IPS-18a (cell line): ENCODE measurements around the gene TPO.

ENCODE experiments used
- H3K27ac ChIP-seq: one replicate; pipeline ENCODE4 v1.5.1; 2013; ENCODE audit warnings: low read length
- H3K27me3 ChIP-seq: one replicate; pipeline ENCODE4 v1.6.1; 2013; ENCODE audit warnings: mild to moderate bottlenecking, low read length; ENCODE audit not compliant: control insufficient read depth, insufficient read depth
- H3K36me3 ChIP-seq: one replicate; pipeline ENCODE4 v1.6.1; 2013; ENCODE audit warnings: low read depth, low read length; ENCODE audit not compliant: control insufficient read depth
- H3K4me1 ChIP-seq: one replicate; pipeline ENCODE4 v1.6.1; 2013; ENCODE audit warnings: low read depth, low read length; ENCODE audit not compliant: control insufficient read depth
- H3K4me3 ChIP-seq: one replicate; pipeline ENCODE4 v1.5.1; 2013; ENCODE audit warnings: low read length
- H3K9ac ChIP-seq: one replicate; pipeline ENCODE4 v1.6.1; 2013; ENCODE audit warnings: mild to moderate bottlenecking, low read length, moderate library complexity
- H3K9me3 ChIP-seq: one replicate; pipeline ENCODE4 v1.6.1; 2013; ENCODE audit warnings: low read depth, low read length; ENCODE audit not compliant: control insufficient read depth

Gene TPO

DNA sequence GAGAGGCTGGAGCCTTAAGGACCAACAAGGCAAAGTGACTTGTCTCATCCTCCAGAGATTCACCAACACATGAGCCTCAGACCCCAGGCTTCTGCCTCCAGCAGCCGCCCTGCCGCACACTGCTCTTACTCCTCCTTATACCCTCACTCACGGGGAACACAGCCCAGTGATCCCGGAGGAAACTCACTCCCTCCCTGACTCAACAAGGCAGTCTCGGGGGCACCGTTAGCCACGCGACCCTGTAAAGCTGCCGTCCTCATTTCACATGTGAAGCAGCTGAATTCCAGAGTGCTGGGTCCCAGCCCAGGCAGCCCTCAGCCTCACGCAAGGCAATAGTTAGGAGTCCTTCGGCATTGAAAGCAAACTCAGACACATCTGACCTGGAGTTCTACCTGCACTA, 129.7 kb downstream of the TPO start:
- no peaks in the 10 kb centered on the region for H3K4me1 ChIP-seq
- H3K36me3 ChIP-seq = no peaks in the 10 kb centered on the region
- H3K4me3 ChIP-seq = no peak overlapping the region
- H3K9me3 ChIP-seq = no peaks in the 10 kb centered on the region
- no peaks in the 10 kb centered on the region for H3K27me3 ChIP-seq
- H3K9ac ChIP-seq = no peak overlapping the region
- no peak overlapping the region for H3K27ac ChIP-seq

DNA sequence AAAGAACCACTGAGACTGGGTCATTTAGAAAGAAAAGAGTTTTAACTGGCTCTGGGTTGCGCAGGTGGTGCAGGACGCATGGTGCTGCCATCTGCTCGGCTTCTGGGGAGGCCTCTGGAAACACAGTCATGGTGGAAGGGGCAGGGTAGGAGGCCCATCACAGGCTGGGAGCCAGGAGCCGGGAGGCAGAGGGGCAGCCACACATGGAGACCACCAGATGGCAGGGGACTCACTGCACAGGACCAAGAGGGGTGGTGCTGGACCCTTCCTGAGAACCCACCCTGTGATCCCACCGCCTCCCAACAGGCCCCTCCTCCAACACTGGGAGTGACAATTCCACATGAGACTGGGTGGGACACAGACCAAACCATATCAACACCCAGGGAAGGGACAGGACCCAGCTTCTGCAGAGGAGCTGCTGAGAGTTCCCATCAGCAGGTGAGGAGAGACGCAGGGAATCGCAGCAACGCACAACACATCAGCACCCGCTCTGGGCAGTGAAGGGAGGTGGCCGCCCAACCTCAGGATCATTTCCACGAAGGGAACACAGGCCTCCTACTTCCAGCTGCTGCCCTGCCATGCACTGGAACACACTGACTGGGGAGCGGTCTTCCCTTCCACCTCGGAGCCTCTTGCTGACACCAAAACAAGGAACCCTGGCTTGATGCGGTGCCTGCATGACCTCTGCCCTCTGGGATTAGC, 130.7 kb downstream of the TPO start:
- no peaks in the 10 kb centered on the region for H3K27me3 ChIP-seq
- no peaks in the 10 kb centered on the region for H3K9me3 ChIP-seq
- no peak overlapping the region for H3K27ac ChIP-seq
- no peak overlapping the region for H3K9ac ChIP-seq
- no peaks in the 10 kb centered on the region for H3K4me1 ChIP-seq
- no peak overlapping the region for H3K4me3 ChIP-seq
- no peaks in the 10 kb centered on the region for H3K36me3 ChIP-seq

DNA sequence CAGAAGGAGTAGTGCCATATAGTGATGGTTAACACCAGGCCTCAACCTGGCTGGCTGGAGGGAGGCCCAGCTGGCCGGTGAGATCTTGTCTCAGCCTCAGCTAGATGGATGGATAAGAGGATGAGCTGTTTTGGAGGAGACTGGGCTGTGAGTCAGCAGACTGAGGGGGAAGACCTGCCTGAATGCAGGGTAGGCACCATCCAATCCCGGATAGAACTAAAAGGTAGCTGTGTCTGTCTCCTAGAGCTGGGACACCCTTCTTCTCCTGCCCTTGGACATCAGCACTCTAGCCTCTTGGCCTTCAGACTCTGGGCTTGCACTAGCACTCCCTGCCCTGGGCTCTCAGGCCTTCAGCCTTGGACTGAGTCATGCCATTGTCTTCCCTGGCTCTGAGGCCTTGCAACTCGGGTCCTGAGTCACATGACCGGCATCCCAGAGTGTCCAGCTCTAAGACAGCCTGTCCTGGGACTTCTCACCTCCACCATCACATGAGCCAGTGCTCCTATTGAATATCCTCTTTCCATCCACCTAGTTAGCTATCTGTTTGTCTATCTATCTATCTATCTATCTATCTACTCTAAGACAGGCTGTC, 131.3 kb downstream of the TPO start:
- no peaks in the 10 kb centered on the region for H3K4me1 ChIP-seq
- H3K9me3 ChIP-seq = no peaks in the 10 kb centered on the region
- H3K27me3 ChIP-seq = no peaks in the 10 kb centered on the region

DNA sequence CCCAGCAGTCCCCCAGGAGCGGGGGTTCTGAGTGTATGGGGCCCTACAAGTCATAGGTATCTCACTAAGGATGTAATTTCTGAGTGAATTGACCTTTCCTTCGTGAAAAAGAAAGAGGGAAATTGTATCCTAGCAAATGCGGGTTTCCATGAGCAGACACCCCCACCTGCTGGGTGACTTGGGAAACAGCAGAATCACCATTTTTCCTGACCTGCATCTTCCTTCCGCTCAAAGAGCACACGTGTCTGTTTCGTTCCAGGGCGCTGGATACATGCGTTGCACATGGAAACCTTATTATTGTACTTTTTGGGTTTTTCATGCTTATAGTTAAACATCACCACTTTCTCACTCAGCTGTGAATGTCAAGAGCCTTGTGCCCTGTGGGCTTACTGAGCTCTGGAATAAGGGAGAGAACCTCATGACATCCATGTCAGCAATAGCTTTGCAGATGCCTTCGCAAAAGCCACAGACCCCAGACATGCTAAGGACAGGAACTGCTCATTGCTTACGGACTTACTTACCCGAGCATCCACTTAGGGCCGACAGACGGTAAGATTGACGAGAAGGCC, 132.8 kb downstream of the TPO start:
- Histone ChIP-seq H3K9me3 (no peaks in the 10 kb centered on the region), H3K9ac (no peak overlapping the region), H3K4me1 (no peaks in the 10 kb centered on the region), H3K27me3 (peaks cover 10% of the 10 kb centered on the region), H3K36me3 (no peaks in the 10 kb centered on the region), H3K27ac (no peak overlapping the region), H3K4me3 (no peak overlapping the region)

More for the DNA sequence above, 131.3 kb downstream of the TPO start:
- Histone ChIP-seq H3K9ac (no peak overlapping the region), H3K27ac (no peak overlapping the region), H3K36me3 (no peaks in the 10 kb centered on the region), H3K4me3 (no peak overlapping the region)

DNA sequence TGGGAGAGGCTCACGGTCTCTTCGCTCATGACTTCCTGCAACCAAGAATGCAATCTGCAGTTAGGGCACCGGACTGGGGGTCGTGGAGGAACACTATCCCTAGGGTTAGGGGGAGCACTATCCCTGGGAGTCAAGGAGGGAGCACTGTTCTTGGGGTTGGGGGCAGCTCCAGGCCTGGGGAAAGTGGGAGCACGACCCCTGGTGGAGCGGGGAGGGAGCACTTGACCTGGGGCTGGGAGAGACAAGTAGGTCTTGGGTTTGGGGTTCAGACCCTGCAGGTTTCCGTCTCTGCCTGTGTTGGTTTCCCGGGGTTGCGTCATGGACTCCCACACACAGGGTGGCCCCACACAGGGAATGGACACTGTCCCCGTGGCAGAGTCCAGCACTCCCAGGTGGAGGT, 133.6 kb downstream of the TPO start:
- Histone ChIP-seq H3K4me1 (no peaks in the 10 kb centered on the region), H3K27me3 (peaks cover 14% of the 10 kb centered on the region), H3K4me3 (no peak overlapping the region), H3K36me3 (no peaks in the 10 kb centered on the region), H3K27ac (no peak overlapping the region), H3K9me3 (no peaks in the 10 kb centered on the region), H3K9ac (no peak overlapping the region)

DNA sequence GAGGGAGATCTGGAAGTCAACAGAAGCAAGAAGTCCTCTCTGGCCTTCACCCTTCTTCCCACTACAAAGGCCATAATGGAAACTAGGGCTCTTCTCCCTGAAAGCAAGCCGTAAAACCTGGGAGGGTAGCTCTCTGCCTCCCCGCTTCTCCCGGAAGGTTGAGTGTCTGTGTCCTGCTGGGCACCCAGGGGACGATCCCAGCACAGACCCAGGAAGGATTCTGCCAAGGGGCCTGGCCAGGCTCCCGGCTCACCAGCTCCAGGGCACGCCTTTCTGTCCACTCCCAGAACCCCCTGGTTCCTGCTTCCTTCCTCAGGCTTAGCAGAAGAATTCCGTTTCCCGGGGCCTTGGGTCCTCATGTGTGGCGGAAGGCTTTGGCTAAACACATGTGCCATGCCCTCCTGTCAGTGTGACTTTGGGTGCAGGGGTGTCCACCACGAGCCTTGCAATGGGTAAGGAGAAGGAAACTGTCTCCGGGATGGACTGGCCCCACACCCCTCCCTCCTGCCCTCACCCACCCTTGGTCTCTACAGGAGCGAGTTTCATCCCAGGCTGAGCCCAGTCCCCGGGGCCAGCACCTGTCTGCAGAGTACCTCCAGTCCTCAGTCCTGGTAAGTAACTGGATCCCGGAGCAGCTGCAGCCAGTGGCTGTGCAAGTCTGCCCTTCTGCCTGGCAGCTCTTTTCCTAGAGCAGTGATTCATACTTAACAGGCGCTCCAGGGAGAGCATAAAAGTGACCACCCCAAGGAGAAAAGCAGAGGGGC, 135.8 kb downstream of the TPO start:
- H3K36me3 ChIP-seq = no peaks in the 10 kb centered on the region
- H3K9me3 ChIP-seq = no peaks in the 10 kb centered on the region
- no peaks in the 10 kb centered on the region for H3K4me1 ChIP-seq
- H3K27me3 ChIP-seq = peaks cover 14% of the 10 kb centered on the region
- H3K4me3 ChIP-seq = no peak overlapping the region
- H3K27ac ChIP-seq = no peak overlapping the region
- H3K9ac ChIP-seq = no peak overlapping the region

DNA sequence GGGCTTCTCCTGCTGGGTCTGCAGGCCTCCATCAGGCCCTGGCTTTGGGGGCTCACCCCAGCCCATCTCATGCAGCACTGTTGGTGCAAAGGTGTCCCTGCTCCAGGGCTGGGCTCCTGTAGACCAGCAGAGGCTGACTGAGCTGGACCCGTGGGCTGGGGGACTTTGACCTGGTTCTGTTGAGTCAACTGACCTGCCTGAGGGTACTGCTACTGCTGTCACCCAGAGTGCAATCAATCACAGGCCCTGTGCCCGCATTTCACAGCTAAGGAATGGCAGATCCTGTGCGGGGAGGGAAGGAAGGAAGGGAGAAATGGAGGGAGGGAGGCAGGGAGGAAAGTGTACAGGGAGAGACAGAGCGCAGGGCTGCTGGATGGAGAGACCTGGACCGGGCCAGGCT, 136.8 kb downstream of the TPO start:
- H3K9ac ChIP-seq = no peak overlapping the region
- H3K27ac ChIP-seq = no peak overlapping the region
- no peaks in the 10 kb centered on the region for H3K9me3 ChIP-seq
- no peak overlapping the region for H3K4me3 ChIP-seq
- peaks cover 14% of the 10 kb centered on the region for H3K27me3 ChIP-seq
- H3K4me1 ChIP-seq = no peaks in the 10 kb centered on the region
- no peaks in the 10 kb centered on the region for H3K36me3 ChIP-seq

DNA sequence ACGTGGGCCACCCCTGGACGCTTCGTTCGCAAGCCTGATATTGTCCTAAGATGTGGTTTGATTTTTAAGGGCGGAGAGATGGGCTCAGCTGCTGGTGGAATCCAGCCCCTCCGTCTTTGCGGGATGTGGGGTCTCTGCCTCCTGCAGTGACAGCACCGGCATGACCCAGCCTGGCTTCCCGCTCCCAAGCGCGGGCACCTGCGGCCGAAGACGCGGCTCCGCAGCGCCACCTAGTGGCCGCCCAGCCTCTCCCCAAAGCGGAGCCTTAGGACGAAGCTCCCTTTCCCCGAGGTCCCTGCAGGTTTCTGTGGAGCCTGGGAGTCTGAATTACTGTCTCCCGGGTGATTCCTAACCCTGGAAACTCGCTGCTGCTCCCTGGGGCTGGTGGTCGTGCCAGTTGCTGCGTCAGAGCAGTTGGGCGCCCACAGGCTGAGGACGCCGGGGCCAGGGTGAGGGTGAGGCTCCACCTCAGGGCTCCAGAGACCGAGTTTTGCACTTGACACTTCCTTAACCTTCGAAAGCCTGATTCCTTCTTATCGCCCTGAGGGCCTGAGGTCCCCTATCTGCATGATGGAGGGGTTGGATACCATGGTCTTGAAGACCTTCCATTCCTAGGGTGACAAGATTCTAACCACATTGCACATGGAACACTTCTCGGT, 137.5 kb downstream of the TPO start:
- Histone ChIP-seq H3K9ac (no peak overlapping the region), H3K4me1 (no peaks in the 10 kb centered on the region), H3K27me3 (peaks cover 14% of the 10 kb centered on the region), H3K27ac (no peak overlapping the region), H3K9me3 (no peaks in the 10 kb centered on the region), H3K4me3 (no peak overlapping the region), H3K36me3 (no peaks in the 10 kb centered on the region)

DNA sequence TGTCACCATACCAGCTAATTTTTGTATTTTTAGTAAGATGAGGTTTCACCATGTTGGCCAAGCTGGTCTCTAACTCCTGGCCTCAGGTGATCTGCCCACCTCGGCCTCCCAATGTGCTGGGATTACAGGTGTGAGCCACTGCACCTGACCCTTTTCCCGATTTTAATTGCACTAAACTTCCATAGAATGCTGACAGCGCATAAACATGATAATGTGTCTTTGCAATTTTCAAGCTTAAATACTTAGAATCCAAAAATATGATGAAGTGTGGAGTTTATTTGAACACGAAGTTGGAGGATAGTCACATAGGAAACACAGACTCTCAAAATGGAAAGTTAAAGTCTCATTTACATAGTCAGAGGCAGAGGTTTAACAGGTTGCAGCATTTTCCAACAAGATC, 138.6 kb downstream of the TPO start:
- Histone ChIP-seq H3K4me1 (no peaks in the 10 kb centered on the region), H3K36me3 (no peaks in the 10 kb centered on the region)

DNA sequence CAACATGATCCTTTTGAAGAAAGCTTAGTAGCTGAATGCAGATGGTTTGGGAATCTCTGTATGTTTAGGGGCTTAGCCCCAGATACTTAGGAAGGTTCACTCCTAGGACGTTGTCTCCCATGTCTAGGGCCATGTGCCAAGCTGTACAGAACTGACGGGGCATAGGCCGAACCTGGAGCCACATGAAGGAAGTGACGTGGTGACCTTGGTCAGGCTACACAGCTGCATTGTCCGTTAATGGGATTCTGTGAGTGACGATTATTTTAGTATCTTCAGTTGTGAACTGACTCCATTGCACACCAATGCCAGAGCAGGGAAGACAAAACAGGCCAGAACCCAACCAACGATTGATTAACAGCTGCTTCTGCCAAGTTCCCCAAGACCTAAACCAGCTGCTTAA, 139.3 kb downstream of the TPO start:
- no peaks in the 10 kb centered on the region for H3K36me3 ChIP-seq
- H3K9me3 ChIP-seq = no peaks in the 10 kb centered on the region
- no peak overlapping the region for H3K27ac ChIP-seq
- H3K4me1 ChIP-seq = no peaks in the 10 kb centered on the region
- H3K27me3 ChIP-seq = peaks cover 14% of the 10 kb centered on the region
- H3K9ac ChIP-seq = no peak overlapping the region
- no peak overlapping the region for H3K4me3 ChIP-seq

More for the DNA sequence above, 138.6 kb downstream of the TPO start:
- Histone ChIP-seq H3K27ac (no peak overlapping the region), H3K9me3 (no peaks in the 10 kb centered on the region), H3K27me3 (peaks cover 14% of the 10 kb centered on the region), H3K4me3 (no peak overlapping the region), H3K9ac (no peak overlapping the region)

DNA sequence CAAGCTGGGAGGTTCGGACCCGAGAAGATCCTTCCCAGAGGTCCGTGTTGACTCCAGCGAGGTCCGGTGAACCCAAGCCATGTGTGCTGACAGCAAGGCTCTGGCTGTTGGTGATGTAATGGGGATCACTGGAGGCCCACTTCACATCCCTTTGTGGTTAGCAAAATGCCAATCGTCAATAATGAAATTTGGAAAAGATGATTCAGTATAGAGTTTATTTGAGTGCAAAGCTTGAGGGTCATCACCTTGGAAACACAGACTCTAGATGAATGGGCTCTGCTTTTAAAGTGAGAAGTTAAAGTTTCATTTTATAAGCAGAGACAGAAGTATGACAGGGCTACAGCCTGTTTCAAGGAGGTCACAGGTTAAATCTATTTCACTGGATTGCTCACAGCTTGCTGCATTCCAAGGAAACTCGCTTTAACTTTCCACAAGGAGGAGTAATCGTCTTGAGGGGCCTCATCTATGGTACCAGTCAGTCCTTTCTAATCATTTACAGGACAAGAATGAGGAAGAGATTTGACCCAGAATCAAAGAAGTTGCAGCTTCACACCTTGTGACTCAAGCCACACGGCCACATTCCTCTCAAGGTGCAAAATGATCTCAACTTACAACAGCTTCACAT, 140.5 kb downstream of the TPO start:
- Histone ChIP-seq H3K27ac (no peak overlapping the region), H3K4me3 (no peak overlapping the region), H3K27me3 (peaks cover 14% of the 10 kb centered on the region), H3K9me3 (no peaks in the 10 kb centered on the region), H3K4me1 (no peaks in the 10 kb centered on the region), H3K36me3 (no peaks in the 10 kb centered on the region), H3K9ac (no peak overlapping the region)
